LNCAP (cell line): Measurements from ENCODE around the gene BAHCC1.

ENCODE experiments used
- TF ChIP-seq, protein P1 (sequence below): fragments of 450-650 bp; IDR thresholded peaks from 2 replicates; pipeline ENCODE4 v1.5.1; 2017; ENCODE audit warnings: mild to moderate bottlenecking

The BAHCC1 gene

DNA sequence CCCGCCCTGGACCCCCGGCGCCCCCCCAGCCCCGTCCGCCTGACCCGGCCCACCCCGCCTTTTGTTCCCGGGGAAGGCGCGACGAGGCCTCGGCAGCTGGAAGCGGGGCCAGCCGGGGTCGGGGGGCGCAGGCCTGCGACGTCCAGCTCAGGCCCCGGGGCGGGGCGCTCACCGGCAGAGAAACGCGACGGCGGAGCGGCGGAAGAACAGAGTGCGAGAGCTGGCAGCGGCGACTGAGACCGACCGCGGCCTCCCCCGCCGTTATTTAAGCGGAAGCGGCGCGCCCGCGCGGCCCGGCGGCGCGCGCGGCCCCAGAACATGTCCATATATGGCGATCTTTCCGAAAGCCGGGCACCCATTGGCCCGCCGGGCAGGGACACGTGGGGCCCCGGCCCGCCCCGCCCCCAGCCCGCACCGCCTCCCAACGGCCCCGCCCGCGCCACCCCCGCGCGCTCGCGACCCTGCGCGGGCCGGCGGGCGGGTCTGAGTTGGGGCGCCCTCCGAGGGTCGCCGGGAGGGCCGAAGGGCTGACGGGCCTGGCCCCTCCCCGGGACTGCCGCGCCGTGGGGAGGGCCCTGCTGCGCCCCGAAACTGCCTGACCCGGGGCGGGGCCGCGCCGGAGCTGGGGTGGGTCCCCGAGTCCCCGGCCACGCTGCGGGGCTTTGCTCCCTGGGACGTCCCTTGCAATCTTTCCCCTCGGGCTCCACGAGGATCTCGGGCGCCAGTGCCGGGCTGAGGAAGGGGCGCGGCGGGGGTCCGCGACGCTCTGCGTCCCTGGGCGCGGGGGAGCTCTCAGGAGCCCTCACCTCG, 117.5 kb downstream of the BAHCC1 start, which contains the start of gene ACTG1:
TSS of gene ACTG1 (minus strand) at position 238 of the 810 bp plus-strand sequence. CDS start 445 bp downstream, outside the sequence.
- TF ChIP-seq, protein P1, sequence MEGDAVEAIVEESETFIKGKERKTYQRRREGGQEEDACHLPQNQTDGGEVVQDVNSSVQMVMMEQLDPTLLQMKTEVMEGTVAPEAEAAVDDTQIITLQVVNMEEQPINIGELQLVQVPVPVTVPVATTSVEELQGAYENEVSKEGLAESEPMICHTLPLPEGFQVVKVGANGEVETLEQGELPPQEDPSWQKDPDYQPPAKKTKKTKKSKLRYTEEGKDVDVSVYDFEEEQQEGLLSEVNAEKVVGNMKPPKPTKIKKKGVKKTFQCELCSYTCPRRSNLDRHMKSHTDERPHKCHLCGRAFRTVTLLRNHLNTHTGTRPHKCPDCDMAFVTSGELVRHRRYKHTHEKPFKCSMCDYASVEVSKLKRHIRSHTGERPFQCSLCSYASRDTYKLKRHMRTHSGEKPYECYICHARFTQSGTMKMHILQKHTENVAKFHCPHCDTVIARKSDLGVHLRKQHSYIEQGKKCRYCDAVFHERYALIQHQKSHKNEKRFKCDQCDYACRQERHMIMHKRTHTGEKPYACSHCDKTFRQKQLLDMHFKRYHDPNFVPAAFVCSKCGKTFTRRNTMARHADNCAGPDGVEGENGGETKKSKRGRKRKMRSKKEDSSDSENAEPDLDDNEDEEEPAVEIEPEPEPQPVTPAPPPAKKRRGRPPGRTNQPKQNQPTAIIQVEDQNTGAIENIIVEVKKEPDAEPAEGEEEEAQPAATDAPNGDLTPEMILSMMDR: no peak

DNA sequence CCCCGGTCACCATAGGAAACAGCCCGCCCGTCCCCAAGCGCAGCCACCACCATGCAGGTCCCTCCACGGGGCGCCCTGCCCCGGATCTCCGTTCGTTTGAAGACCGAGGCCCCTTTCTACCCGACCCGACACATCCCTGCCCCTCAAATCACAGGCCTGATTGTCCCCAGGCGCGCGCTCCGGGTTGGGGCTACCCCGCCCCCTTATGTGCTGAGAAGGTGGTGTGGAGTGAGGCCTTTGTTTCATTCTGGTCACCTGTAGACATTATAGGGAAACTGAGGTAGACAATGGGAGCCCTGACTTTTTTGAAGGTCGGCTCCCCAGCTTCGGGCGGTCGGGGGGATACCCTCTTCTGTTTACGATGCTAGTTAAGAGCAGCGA, 118.1 kb downstream of the BAHCC1 start:
- TF ChIP-seq, protein P1: no peak

DNA sequence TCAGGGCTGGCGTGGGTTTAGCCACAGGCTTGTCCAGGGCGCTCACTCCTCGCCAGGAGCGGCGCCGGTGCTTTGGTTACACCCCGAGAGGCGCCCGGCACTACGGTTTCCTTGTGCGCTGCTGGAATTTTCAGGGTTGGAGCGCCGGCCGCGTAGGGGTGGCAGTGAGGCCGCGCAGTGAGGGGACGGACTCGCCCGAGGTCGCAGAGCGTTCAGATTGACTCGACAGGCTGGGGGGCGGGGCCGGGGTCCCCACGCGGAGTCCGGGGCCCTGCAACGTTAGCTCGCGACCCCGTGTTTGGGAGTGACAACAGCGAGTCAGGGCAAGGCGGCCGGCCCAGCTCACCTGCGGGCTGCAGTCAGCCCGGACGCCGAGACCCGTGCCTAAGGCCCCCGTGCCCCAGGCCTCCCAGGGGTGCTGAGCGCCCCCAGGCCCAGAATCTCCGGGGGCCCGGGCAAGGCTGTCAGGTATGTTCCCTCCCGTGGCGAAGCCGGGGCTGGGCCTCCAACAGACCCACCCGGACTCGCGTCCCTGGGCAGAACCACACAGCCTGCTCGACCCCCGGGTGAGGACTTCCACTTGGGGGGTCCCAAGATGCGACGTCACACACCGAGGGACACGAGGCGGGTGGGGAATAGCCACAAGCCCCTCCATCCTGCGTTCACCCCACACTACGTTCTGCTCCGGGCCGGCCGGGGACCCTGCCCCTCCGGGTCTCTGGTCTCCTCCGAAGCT, 118.7 kb downstream of the BAHCC1 start:
- TF ChIP-seq, protein P1: no peak

DNA sequence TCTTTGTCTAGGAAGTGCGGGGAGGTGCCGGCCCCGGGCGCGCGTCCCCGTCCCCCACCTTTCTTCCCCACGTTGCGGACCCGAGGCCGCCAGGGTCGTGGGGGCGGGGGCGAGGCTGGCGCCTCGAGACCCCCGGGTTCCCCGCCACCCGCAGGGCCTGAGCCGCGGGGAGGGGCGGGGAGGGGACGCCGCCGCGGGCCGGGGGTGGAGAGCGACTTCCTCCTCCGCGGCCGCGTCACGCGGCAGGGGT, 119.2 kb downstream of the BAHCC1 start:
- TF ChIP-seq, protein P1: no peak

DNA sequence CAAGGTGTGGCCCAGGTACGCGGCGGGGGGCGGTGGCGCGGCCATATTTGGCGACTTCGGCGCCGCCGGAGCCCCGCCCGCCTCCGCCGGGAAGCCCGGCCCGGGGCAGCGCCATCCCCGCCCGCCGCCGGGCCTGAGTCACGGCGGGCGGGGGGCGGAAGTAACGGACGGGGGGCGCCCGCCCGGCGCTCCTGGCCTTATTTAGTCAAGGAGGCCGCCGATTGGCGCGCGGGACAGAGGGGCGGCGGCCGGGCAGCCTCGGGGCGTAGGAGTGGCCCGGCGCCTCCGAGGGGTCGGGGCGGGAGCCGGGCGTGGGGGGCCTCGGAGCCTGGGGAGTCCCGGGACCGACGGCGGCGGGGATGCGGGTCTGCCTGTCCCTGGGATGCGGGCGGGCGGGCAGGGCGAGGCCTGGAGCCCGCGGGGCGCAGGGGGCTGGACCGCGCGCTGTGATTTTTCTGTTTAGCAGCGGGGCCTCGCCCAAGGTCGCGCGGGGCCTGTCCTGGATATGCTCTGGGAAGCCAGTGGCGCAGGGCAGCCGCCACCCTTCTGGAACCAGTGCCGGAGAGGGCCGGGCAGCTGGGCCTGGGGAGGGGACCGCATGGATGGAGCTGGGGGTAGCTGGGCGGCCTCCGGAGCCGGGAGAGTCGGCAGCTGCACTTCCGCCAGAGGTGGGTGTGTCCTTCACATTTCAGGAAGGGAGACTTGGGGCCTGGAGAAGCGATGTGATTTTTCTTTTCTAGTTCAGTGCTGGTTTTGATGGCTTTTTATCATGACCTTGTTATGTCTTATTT, 119.7 kb downstream of the BAHCC1 start:
- TF ChIP-seq, protein P1: no peak

DNA sequence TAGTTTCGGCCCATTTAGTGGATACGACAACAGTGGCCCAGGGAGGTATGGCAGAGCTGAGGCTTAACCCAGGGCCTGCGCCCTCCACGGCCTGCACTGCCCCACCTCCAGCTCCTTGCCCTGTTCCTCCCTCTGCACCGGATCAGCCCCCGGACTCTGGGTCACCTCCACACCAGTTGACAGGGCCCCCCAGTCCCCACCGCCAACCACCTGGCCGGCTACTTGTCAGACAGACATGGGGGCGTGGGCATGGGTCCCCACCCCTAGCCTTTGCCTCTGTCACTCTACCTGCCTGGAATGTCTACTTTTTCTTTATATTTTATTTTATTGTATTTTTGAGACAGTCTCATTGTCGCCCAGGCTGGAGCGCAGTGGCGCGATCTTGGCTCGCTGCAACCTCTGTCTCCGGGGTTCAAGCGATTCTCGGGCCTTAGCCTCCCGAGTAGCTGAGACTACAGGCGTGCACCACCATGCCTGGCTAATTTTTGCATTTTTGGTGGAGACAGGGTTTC, 120.3 kb downstream of the BAHCC1 start:
- TF ChIP-seq, protein P1: no peak
